Mesendoderm (in vitro differentiated cells): ENCODE results near the gene SAYSD1.

Experiments used
- DNase-seq: peaks from one replicate; pipeline ENCODE4 v3.0.0; 2013
- H2AK5ac ChIP-seq: 2 replicates; pipeline ENCODE4 v1.6.1; 2013; ENCODE audit warnings: low read length, inconsistent platforms
- H2BK120ac ChIP-seq: 2 replicates; pipeline ENCODE4 v1.6.1; 2013; ENCODE audit warnings: low read depth, mild to moderate bottlenecking, low read length, moderate library complexity, mixed read lengths
- H2BK15ac ChIP-seq: replicated peaks from 2 replicates; pipeline ENCODE4 v1.6.1; 2013; ENCODE audit warnings: low read depth, mild to moderate bottlenecking, moderate library complexity
- H2BK5ac ChIP-seq: 2 replicates; pipeline ENCODE4 v1.6.1; 2013; ENCODE audit warnings: low read length, inconsistent platforms
- H3K18ac ChIP-seq: 2 replicates; pipeline ENCODE4 v1.6.1; 2013; ENCODE audit warnings: mild to moderate bottlenecking, low read length, mixed read lengths
- H3K23ac ChIP-seq: one replicate; pipeline ENCODE4 v1.6.1; 2013; ENCODE audit warnings: low read length
- H3K27ac ChIP-seq: 2 replicates; pipeline ENCODE4 v1.5.1; 2013; ENCODE audit warnings: low read depth, mild to moderate bottlenecking, inconsistent platforms, low read length, moderate library complexity
- H3K27me3 ChIP-seq: 2 replicates; pipeline ENCODE4 v1.6.1; 2013; ENCODE audit warnings: low read length, control low read depth, mild to moderate bottlenecking, inconsistent platforms; ENCODE audit not compliant: insufficient read depth, poor library complexity
- H3K36me3 ChIP-seq: 2 replicates; pipeline ENCODE4 v1.6.1; 2013; ENCODE audit warnings: low read length, inconsistent platforms; ENCODE audit not compliant: control insufficient read depth, insufficient read depth
- H3K4ac ChIP-seq: one replicate; pipeline ENCODE4 v1.6.1; 2013; ENCODE audit warnings: low read depth, mild to moderate bottlenecking, low read length, moderate library complexity
- H3K4me1 ChIP-seq: 2 replicates; pipeline ENCODE4 v1.6.1; 2013; ENCODE audit warnings: low read depth, low read length, inconsistent platforms; ENCODE audit not compliant: control insufficient read depth
- H3K4me2 ChIP-seq: 2 replicates; pipeline ENCODE4 v1.6.1; 2013; ENCODE audit warnings: low read length
- H3K4me3 ChIP-seq: 2 replicates; pipeline ENCODE4 v1.5.1; 2013; ENCODE audit warnings: mild to moderate bottlenecking, low read length
- H3K56ac ChIP-seq: one replicate; pipeline ENCODE4 v1.6.1; 2013; ENCODE audit warnings: low read length
- H3K79me1 ChIP-seq: 2 replicates; pipeline ENCODE4 v1.6.1; 2013; ENCODE audit warnings: low read length, inconsistent platforms
- H3K79me2 ChIP-seq: 2 replicates; pipeline ENCODE4 v1.6.1; 2013; ENCODE audit warnings: mild to moderate bottlenecking, low read length; ENCODE audit not compliant: control insufficient read depth, insufficient read depth
- H3K9ac ChIP-seq: 2 replicates; pipeline ENCODE4 v1.6.1; 2013; ENCODE audit warnings: low read length, inconsistent platforms
- H4K5ac ChIP-seq: one replicate; pipeline ENCODE4 v1.6.1; 2013; ENCODE audit warnings: low read length
- H4K8ac ChIP-seq: one replicate; pipeline ENCODE4 v1.6.1; 2013; ENCODE audit warnings: low read depth, mild to moderate bottlenecking, control low read depth, low read length, moderate library complexity
- WGBS: extraction: QIAGEN DNeasy Blood & Tissue Kit; methylation state at CpG from one replicate; pipeline ENCODE4 v1.1.7; 2013; ENCODE audit warnings: low lambda C conversion rate, missing lambda C conversion rate; ENCODE audit not compliant: insufficient coverage; ENCODE audit errors: extremely low coverage; 5-methylcytosine and 5-hydroxymethylcytosine counted together

Gene SAYSD1

GRCh38 chr6:39076623-39077535, 38.1 kb downstream of the SAYSD1 start:
- Histone ChIP-seq H4K8ac (no peak overlapping the region), H3K4ac (no peak overlapping the region), H3K4me3 (no peak overlapping the region), H3K4me1 (no peaks in the 10 kb centered on the region), H3K4me2 (no peak overlapping the region), H3K79me2 (no peaks in the 10 kb centered on the region), H2BK15ac (no peak overlapping the region), H3K9ac (no peak overlapping the region), H3K56ac (no peak overlapping the region), H2BK120ac (no peak overlapping the region), H2BK5ac (no peak overlapping the region), H3K27me3 (no peaks in the 10 kb centered on the region), H2AK5ac (no peak overlapping the region), H3K79me1 (no peaks in the 10 kb centered on the region), H3K27ac (no peak overlapping the region), H4K5ac (no peak overlapping the region), H3K18ac (no peak overlapping the region), H3K36me3 (no peaks in the 10 kb centered on the region), H3K23ac (no peak overlapping the region)
- no peak for DNase-seq
- WGBS = no CpG with 5 or more reads among the region's 9 CpGs

GRCh38 chr6:39075807-39076622, 39.0 kb downstream of the SAYSD1 start:
- Histone ChIP-seq H3K4me3 (no peak overlapping the region), H4K8ac (no peak overlapping the region), H3K27me3 (no peaks in the 10 kb centered on the region), H3K56ac (no peak overlapping the region), H2BK15ac (no peak overlapping the region), H3K18ac (no peak overlapping the region), H3K4ac (no peak overlapping the region), H3K79me2 (no peaks in the 10 kb centered on the region), H3K36me3 (no peaks in the 10 kb centered on the region), H3K4me2 (no peak overlapping the region), H2AK5ac (no peak overlapping the region), H4K5ac (no peak overlapping the region), H3K27ac (no peak overlapping the region), H3K4me1 (no peaks in the 10 kb centered on the region), H3K79me1 (no peaks in the 10 kb centered on the region), H3K23ac (no peak overlapping the region), H2BK120ac (no peak overlapping the region), H2BK5ac (no peak overlapping the region), H3K9ac (no peak overlapping the region)
- no CpG with 5 or more reads among the region's 11 CpGs for WGBS
- no peak for DNase-seq

GRCh38 chr6:39075010-39075686, 39.8 kb downstream of the SAYSD1 start:
- Histone ChIP-seq H2BK15ac (no peak overlapping the region), H2BK5ac (no peak overlapping the region), H3K79me1 (no peaks in the 10 kb centered on the region), H3K4ac (no peak overlapping the region), H3K79me2 (no peaks in the 10 kb centered on the region), H3K4me1 (no peaks in the 10 kb centered on the region), H3K27me3 (no peaks in the 10 kb centered on the region), H3K36me3 (no peaks in the 10 kb centered on the region), H4K5ac (no peak overlapping the region), H3K18ac (no peak overlapping the region), H3K9ac (no peak overlapping the region), H3K56ac (no peak overlapping the region), H4K8ac (no peak overlapping the region), H3K27ac (no peak overlapping the region), H3K23ac (no peak overlapping the region), H2AK5ac (no peak overlapping the region), H3K4me3 (no peak overlapping the region), H3K4me2 (no peak overlapping the region), H2BK120ac (no peak overlapping the region)
- WGBS = no CpG with 5 or more reads among the region's 12 CpGs
- no peak for DNase-seq

GRCh38 chr6:39074486-39074885, 40.5 kb downstream of the SAYSD1 start:
- no peaks in the 10 kb centered on the region for H3K4me1 ChIP-seq
- no peak overlapping the region for H3K4me2 ChIP-seq
- H3K79me1 ChIP-seq = no peaks in the 10 kb centered on the region
- H3K27me3 ChIP-seq = no peaks in the 10 kb centered on the region
- peak; percentile 45 for DNase-seq
- H3K18ac ChIP-seq = no peak overlapping the region
- H4K8ac ChIP-seq = no peak overlapping the region
- H4K5ac ChIP-seq = no peak overlapping the region
- no peak overlapping the region for H2AK5ac ChIP-seq
- no peak overlapping the region for H3K4ac ChIP-seq
- no peak overlapping the region for H2BK5ac ChIP-seq
- H2BK15ac ChIP-seq = no peak overlapping the region
- H3K4me3 ChIP-seq = no peak overlapping the region
- no peak overlapping the region for H3K56ac ChIP-seq
- no peaks in the 10 kb centered on the region for H3K79me2 ChIP-seq
- no peaks in the 10 kb centered on the region for H3K36me3 ChIP-seq
- WGBS = no CpG with 5 or more reads among the region's 9 CpGs
- no peak overlapping the region for H3K27ac ChIP-seq
- no peak overlapping the region for H2BK120ac ChIP-seq
- H3K9ac ChIP-seq = no peak overlapping the region
- H3K23ac ChIP-seq = no peak overlapping the region

GRCh38 chr6:39073471-39074355, 41.3 kb downstream of the SAYSD1 start:
- H3K4me3 ChIP-seq = no peak overlapping the region
- H3K79me1 ChIP-seq = no peaks in the 10 kb centered on the region
- no peak overlapping the region for H2BK120ac ChIP-seq
- no peaks in the 10 kb centered on the region for H3K27me3 ChIP-seq
- no peak overlapping the region for H2BK5ac ChIP-seq
- no peak overlapping the region for H3K4me2 ChIP-seq
- H3K4ac ChIP-seq = no peak overlapping the region
- no peak overlapping the region for H3K23ac ChIP-seq
- H3K56ac ChIP-seq = no peak overlapping the region
- no peak overlapping the region for H2BK15ac ChIP-seq
- no peak overlapping the region for H3K27ac ChIP-seq
- no peak for DNase-seq
- H4K8ac ChIP-seq = no peak overlapping the region
- no CpG with 5 or more reads among the region's 17 CpGs for WGBS
- no peak overlapping the region for H4K5ac ChIP-seq
- H2AK5ac ChIP-seq = no peak overlapping the region
- H3K36me3 ChIP-seq = no peaks in the 10 kb centered on the region
- no peaks in the 10 kb centered on the region for H3K79me2 ChIP-seq
- H3K4me1 ChIP-seq = no peaks in the 10 kb centered on the region
- no peak overlapping the region for H3K18ac ChIP-seq
- H3K9ac ChIP-seq = no peak overlapping the region
